Osteocyte (in vitro differentiated cells): Measurements from ENCODE around the gene MAP4K2. TPM values are rescaled to one million over a fixed set of nuclear protein-coding genes. Genes with fewer than 3 reads are reported as not detected.

ENCODE experiments used
- DNase-seq: peaks from one replicate; pipeline ENCODE4 v3.0.0; 2021; ENCODE audit warnings: mixed read lengths; ENCODE audit not compliant: unreplicated experiment; ENCODE audit errors: extremely low spot score
- H3K27ac Mint-ChIP-seq: one replicate; pipeline ENCODE4 v1.8.0; 2021; ENCODE audit warnings: mild to moderate bottlenecking, mixed read lengths; ENCODE audit not compliant: unreplicated experiment
- H3K27me3 Mint-ChIP-seq: one replicate; pipeline ENCODE4 v1.8.0; 2021; ENCODE audit warnings: mixed read lengths; ENCODE audit not compliant: unreplicated experiment
- H3K36me3 Mint-ChIP-seq: one replicate; pipeline ENCODE4 v1.8.0; 2021; ENCODE audit warnings: mixed read lengths; ENCODE audit not compliant: unreplicated experiment
- H3K4me1 Mint-ChIP-seq: one replicate; pipeline ENCODE4 v1.8.0; 2021; ENCODE audit warnings: mixed read lengths; ENCODE audit not compliant: unreplicated experiment
- H3K4me3 Mint-ChIP-seq: one replicate; pipeline ENCODE4 v1.8.0; 2021; ENCODE audit warnings: mild to moderate bottlenecking, moderate library complexity, mixed read lengths; ENCODE audit not compliant: unreplicated experiment
- H3K9me3 Mint-ChIP-seq: one replicate; pipeline ENCODE4 v1.8.0; 2021; ENCODE audit warnings: mixed read lengths; ENCODE audit not compliant: unreplicated experiment
- total RNA-seq: library from RNA; stranded (reverse); gene quantifications from 2 replicates; pipeline ENCODE4 v1.2.1, GENCODE V29; 2021
- TF ChIP-seq, protein P1 (sequence below): fragments of 200-600 bp; sonication (generic); IDR thresholded peaks from 2 replicates; pipeline ENCODE4 v1.5.0; 2021; ENCODE audit warnings: antibody characterized with exemption, mild to moderate bottlenecking, moderate library complexity

MAP4K2 gene
- total RNA-seq, 1 donor from 2014 or later: 16.0 TPM

DNA sequence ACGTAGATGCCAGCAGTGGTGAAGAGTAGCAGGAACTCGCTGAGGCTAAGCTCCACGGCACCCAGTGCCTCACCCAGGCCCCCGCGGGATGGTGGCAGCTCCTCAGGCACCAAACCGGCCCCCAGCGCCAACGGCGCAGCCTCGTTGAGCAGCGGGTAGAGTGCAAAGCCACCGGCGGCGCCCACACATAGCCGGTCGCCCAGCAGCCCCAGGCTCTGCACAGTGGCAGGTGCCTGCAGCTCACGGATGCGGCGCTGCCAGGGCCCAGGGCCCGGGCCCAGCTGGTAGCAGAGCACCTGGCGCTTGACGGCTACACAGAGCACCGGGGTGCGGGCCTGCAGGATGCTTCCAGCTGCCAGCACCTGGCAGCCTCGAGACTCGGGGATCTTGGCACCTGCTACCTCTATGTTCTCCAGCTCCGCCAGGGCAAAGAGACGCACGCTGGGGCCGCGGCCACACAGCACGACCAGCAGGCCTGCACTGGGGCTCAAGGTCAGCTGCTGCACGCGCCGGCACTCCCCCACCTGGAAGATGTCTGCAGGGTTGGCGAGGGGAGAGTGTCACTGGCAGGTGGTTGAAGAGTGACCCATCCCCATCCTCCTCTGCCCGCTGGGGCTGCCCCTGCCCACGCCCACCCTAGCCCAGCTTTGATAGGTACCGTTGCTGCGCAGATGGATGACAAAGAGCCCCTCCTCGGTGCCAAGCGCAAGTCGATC is 26.7 kb upstream of the MAP4K2 start:
- Mint-ChIP-seq H3K27me3 (no peaks in the 10 kb centered on the region), H3K27ac (no peak overlapping the region), H3K9me3 (no peaks in the 10 kb centered on the region), H3K4me3 (no peak overlapping the region), H3K4me1 (no peaks in the 10 kb centered on the region), H3K36me3 (no peaks in the 10 kb centered on the region)
- TF ChIP-seq, protein P1, sequence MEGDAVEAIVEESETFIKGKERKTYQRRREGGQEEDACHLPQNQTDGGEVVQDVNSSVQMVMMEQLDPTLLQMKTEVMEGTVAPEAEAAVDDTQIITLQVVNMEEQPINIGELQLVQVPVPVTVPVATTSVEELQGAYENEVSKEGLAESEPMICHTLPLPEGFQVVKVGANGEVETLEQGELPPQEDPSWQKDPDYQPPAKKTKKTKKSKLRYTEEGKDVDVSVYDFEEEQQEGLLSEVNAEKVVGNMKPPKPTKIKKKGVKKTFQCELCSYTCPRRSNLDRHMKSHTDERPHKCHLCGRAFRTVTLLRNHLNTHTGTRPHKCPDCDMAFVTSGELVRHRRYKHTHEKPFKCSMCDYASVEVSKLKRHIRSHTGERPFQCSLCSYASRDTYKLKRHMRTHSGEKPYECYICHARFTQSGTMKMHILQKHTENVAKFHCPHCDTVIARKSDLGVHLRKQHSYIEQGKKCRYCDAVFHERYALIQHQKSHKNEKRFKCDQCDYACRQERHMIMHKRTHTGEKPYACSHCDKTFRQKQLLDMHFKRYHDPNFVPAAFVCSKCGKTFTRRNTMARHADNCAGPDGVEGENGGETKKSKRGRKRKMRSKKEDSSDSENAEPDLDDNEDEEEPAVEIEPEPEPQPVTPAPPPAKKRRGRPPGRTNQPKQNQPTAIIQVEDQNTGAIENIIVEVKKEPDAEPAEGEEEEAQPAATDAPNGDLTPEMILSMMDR: no peak
- no peak for DNase-seq

- Mint-ChIP-seq H3K4me1 (no peaks in the 10 kb centered on the region), H3K36me3 (no peaks in the 10 kb centered on the region), H3K9me3 (no peaks in the 10 kb centered on the region), H3K27me3 (peaks cover 6% of the 10 kb centered on the region), H3K27ac (no peak overlapping the region), H3K4me3 (no peak overlapping the region)
- DNase-seq: no peak
- TF ChIP-seq, protein P1: no peak
These were observed 24.4 kb upstream of the MAP4K2 start for GRCh38 chr11:64827451-64827839.

GRCh38 chr11:64826578-64827450 is 23.8 kb upstream of the MAP4K2 start:
- no peaks in the 10 kb centered on the region for H3K9me3 Mint-ChIP-seq
- no peaks in the 10 kb centered on the region for H3K36me3 Mint-ChIP-seq
- DNase-seq: no peak
- no peak overlapping the region for H3K27ac Mint-ChIP-seq
- no peak overlapping the region for H3K4me3 Mint-ChIP-seq
- peaks cover 6% of the 10 kb centered on the region for H3K27me3 Mint-ChIP-seq
- no peaks in the 10 kb centered on the region for H3K4me1 Mint-ChIP-seq
- TF ChIP-seq, protein P1: no peak

- H3K4me1 Mint-ChIP-seq: no peaks in the 10 kb centered on the region
- H3K36me3 Mint-ChIP-seq: no peaks in the 10 kb centered on the region
- H3K27me3 Mint-ChIP-seq: peaks cover 6% of the 10 kb centered on the region
- no peaks in the 10 kb centered on the region for H3K9me3 Mint-ChIP-seq
- TF ChIP-seq, protein P1: no peak
- no peak overlapping the region for H3K27ac Mint-ChIP-seq
- H3K4me3 Mint-ChIP-seq: no peak overlapping the region
- no peak for DNase-seq
These were observed 23.0 kb upstream of the MAP4K2 start for GRCh38 chr11:64826062-64826461.

DNA sequence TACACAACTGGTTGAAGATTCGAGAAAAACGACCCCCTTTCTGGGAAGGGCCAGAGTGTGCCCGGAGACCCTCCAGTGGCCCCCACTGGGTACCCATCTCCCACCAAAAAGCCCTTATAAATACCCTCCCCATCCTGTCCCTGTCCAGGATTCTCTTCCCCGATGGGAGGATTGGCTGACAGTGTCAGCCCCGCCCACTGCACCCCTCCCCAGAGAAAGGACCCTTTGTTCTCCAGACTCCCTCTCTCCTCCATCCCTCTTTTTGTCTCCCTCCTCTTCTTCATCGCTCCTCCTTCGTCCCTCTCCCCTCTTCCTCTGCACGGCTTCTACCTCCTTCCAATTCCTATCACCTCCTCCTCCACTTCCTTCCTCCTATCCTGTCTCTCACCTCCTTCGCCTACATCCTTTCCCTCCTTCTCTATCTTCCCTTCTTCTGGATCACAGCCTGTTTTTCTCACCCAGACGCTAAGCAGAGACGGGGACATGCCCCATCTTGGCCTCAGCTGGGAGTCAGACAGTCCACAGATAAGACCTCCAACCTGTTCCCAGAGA is 20.6 kb upstream of the MAP4K2 start:
- no peak overlapping the region for H3K4me3 Mint-ChIP-seq
- no peaks in the 10 kb centered on the region for H3K9me3 Mint-ChIP-seq
- H3K27ac Mint-ChIP-seq: no peak overlapping the region
- TF ChIP-seq, protein P1: no peak
- H3K4me1 Mint-ChIP-seq: no peaks in the 10 kb centered on the region
- DNase-seq: no peak
- peaks cover 6% of the 10 kb centered on the region for H3K27me3 Mint-ChIP-seq
- H3K36me3 Mint-ChIP-seq: no peaks in the 10 kb centered on the region
